ENCODE results near the gene MYZAP.

GRCh38 chr15:57572468-57572867 is 19.2 kb upstream of the MYZAP start:
- TF ChIP-seq, protein P1, sequence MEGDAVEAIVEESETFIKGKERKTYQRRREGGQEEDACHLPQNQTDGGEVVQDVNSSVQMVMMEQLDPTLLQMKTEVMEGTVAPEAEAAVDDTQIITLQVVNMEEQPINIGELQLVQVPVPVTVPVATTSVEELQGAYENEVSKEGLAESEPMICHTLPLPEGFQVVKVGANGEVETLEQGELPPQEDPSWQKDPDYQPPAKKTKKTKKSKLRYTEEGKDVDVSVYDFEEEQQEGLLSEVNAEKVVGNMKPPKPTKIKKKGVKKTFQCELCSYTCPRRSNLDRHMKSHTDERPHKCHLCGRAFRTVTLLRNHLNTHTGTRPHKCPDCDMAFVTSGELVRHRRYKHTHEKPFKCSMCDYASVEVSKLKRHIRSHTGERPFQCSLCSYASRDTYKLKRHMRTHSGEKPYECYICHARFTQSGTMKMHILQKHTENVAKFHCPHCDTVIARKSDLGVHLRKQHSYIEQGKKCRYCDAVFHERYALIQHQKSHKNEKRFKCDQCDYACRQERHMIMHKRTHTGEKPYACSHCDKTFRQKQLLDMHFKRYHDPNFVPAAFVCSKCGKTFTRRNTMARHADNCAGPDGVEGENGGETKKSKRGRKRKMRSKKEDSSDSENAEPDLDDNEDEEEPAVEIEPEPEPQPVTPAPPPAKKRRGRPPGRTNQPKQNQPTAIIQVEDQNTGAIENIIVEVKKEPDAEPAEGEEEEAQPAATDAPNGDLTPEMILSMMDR (IDR thresholded peaks at IDR 0.05): no peak
- no peak for TF ChIP-seq POLR2A (IDR thresholded peaks at IDR 0.05)

Measured in heart left ventricle (tissue), 13 donors.